H9 (cell line): ENCODE data around the gene MINDY4B. TPM values are rescaled to one million over a fixed set of nuclear protein-coding genes. Genes with fewer than 3 reads are reported as not detected.

Source experiments
- DNase-seq: peaks from one replicate; pipeline ENCODE4 v3.0.0-alpha.2; 2017
- H2AFZ ChIP-seq: one replicate; pipeline ENCODE4 v1.6.1; 2013; ENCODE audit warnings: mild to moderate bottlenecking, low read length, control low read depth, moderate library complexity
- H2AK5ac ChIP-seq: 2 replicates; pipeline ENCODE4 v1.6.1; 2013; ENCODE audit warnings: low read length, control low read depth, mixed read lengths; ENCODE audit not compliant: insufficient read length
- H2BK120ac ChIP-seq: one replicate; pipeline ENCODE4 v1.6.1; 2013; ENCODE audit warnings: low read depth, mild to moderate bottlenecking, low read length, control low read depth, inconsistent platforms; ENCODE audit not compliant: poor library complexity, severe bottlenecking
- H2BK12ac ChIP-seq: 2 replicates; pipeline ENCODE4 v1.6.1; 2013; ENCODE audit warnings: low read length, control low read depth, mixed read lengths, low read depth; ENCODE audit not compliant: insufficient read length
- H2BK15ac ChIP-seq: 2 replicates; pipeline ENCODE4 v1.6.1; 2013; ENCODE audit warnings: low read depth, low read length, control low read depth
- H2BK20ac ChIP-seq: one replicate; pipeline ENCODE4 v1.6.1; 2013; ENCODE audit warnings: low read depth, mild to moderate bottlenecking, low read length, control low read depth, inconsistent platforms; ENCODE audit not compliant: poor library complexity, severe bottlenecking
- H2BK5ac ChIP-seq: 2 replicates; pipeline ENCODE4 v1.6.1; 2013; ENCODE audit warnings: low read length, control low read depth, mixed read lengths; ENCODE audit not compliant: insufficient read length
- H3K14ac ChIP-seq: 2 replicates; pipeline ENCODE4 v1.6.1; 2013; ENCODE audit warnings: low read length, control low read depth; ENCODE audit not compliant: insufficient read depth
- H3K18ac ChIP-seq: 2 replicates; pipeline ENCODE4 v1.6.1; 2013; ENCODE audit warnings: low read depth, mild to moderate bottlenecking, mixed read lengths, low read length, control low read depth; ENCODE audit not compliant: insufficient read length
- H3K23ac ChIP-seq: 2 replicates; pipeline ENCODE4 v1.6.1; 2013; ENCODE audit warnings: low read length, control low read depth, mixed read lengths, low read depth; ENCODE audit not compliant: insufficient read length
- H3K23me2 ChIP-seq: 2 replicates; pipeline ENCODE4 v1.6.1; 2013; ENCODE audit warnings: low read depth, mild to moderate bottlenecking, mixed read lengths, low read length, control low read depth; ENCODE audit not compliant: insufficient read length, poor library complexity, severe bottlenecking
- H3K27ac ChIP-seq: 2 replicates; pipeline ENCODE4 v1.5.1; 2013; ENCODE audit warnings: low read length, control low read depth, mixed read lengths, low read depth; ENCODE audit not compliant: insufficient read length
- H3K27me3 ChIP-seq: 2 replicates; pipeline ENCODE4 v1.6.1; 2013; ENCODE audit warnings: low read length, control low read depth, inconsistent platforms; ENCODE audit not compliant: insufficient read depth
- H3K4ac ChIP-seq: 2 replicates; pipeline ENCODE4 v1.6.1; 2013; ENCODE audit warnings: low read depth, mild to moderate bottlenecking, control low read depth, inconsistent platforms, low read length, moderate library complexity
- H3K4me1 ChIP-seq: 2 replicates; pipeline ENCODE4 v1.6.1; 2013; ENCODE audit warnings: low read length, control low read depth, inconsistent platforms; ENCODE audit not compliant: insufficient read depth
- H3K4me2 ChIP-seq: 2 replicates; pipeline ENCODE4 v1.6.1; 2013; ENCODE audit warnings: low read length, control low read depth, mixed read lengths; ENCODE audit not compliant: insufficient read length, insufficient read depth
- H3K56ac ChIP-seq: 2 replicates; pipeline ENCODE4 v1.6.1; 2013; ENCODE audit warnings: low read depth, mild to moderate bottlenecking, mixed read lengths, low read length, control low read depth; ENCODE audit not compliant: insufficient read length
- H3K79me1 ChIP-seq: 2 replicates; pipeline ENCODE4 v1.6.1; 2013; ENCODE audit warnings: low read depth, mild to moderate bottlenecking, moderate library complexity, low read length, control low read depth, inconsistent platforms; ENCODE audit not compliant: insufficient read depth, poor library complexity, severe bottlenecking
- H3K79me2 ChIP-seq: 2 replicates; pipeline ENCODE4 v1.6.1; 2013; ENCODE audit warnings: low read length, control low read depth, inconsistent platforms; ENCODE audit not compliant: insufficient read depth
- H3K9ac ChIP-seq: 2 replicates; pipeline ENCODE4 v1.6.1; 2013; ENCODE audit warnings: low read length, control low read depth, mixed read lengths; ENCODE audit not compliant: insufficient read length; ENCODE audit errors: extremely low read depth
- H3K9me3 ChIP-seq: one replicate; pipeline ENCODE4 v1.6.1; 2013; ENCODE audit warnings: low read depth, low read length, inconsistent platforms; ENCODE audit not compliant: control insufficient read depth
- H3T11ph ChIP-seq: one replicate; pipeline ENCODE4 v1.6.1; 2013; ENCODE audit warnings: mild to moderate bottlenecking, low read length, control low read depth, inconsistent platforms
- H4K20me1 ChIP-seq: one replicate; pipeline ENCODE4 v1.6.1; 2013; ENCODE audit not compliant: control insufficient read depth, insufficient read length, insufficient read depth
- H4K5ac ChIP-seq: 2 replicates; pipeline ENCODE4 v1.6.1; 2013; ENCODE audit warnings: low read depth, mild to moderate bottlenecking, mixed read lengths, low read length, control low read depth; ENCODE audit not compliant: insufficient read length
- H4K8ac ChIP-seq: replicated peaks from 2 replicates; pipeline ENCODE4 v1.6.1; 2013; ENCODE audit warnings: low read length, control low read depth, mixed read lengths, low read depth; ENCODE audit not compliant: insufficient read length
- H4K91ac ChIP-seq: 2 replicates; pipeline ENCODE4 v1.6.1; 2013; ENCODE audit warnings: low read depth, mild to moderate bottlenecking, moderate library complexity, mixed read lengths, low read length, control low read depth; ENCODE audit not compliant: insufficient read length
- H3K27ac Mint-ChIP-seq, 3 experiments: 2 replicates in 2 of 3; 3 replicates in 1 of 3; pipeline ENCODE4 v1.8.0; 2020 to 2021; ENCODE audit warnings: mixed read lengths in 3 of 3, mild to moderate bottlenecking in 1 of 3, moderate library complexity in 1 of 3
- H3K27me3 Mint-ChIP-seq: 2 replicates; pipeline ENCODE4 v1.8.0; 2021; ENCODE audit warnings: low read depth, mild to moderate bottlenecking, moderate library complexity, mixed read lengths
- H3K36me3 Mint-ChIP-seq, 3 experiments: 2 replicates in 2 of 3; 3 replicates in 1 of 3; pipeline ENCODE4 v1.8.0; 2020 to 2021; ENCODE audit warnings: low read depth in 3 of 3, mixed read lengths in 3 of 3; ENCODE audit not compliant: insufficient read depth in 1 of 3
- H3K4me1 Mint-ChIP-seq, 2 experiments: 2 replicates each; pipeline ENCODE4 v1.8.0; 2020; ENCODE audit warnings: mixed read lengths in 2 of 2
- H3K4me3 Mint-ChIP-seq, 2 experiments: 2 replicates in 1 of 2; 3 replicates in 1 of 2; pipeline ENCODE4 v1.8.0; 2020 to 2021; ENCODE audit warnings: mild to moderate bottlenecking in 2 of 2, mixed read lengths in 2 of 2, moderate library complexity in 1 of 2
- H3K9me3 Mint-ChIP-seq, 2 experiments: 2 replicates in 1 of 2; 3 replicates in 1 of 2; pipeline ENCODE4 v1.8.0; 2020; ENCODE audit warnings: mild to moderate bottlenecking in 2 of 2, mixed read lengths in 2 of 2, moderate library complexity in 1 of 2
- CTCF ChIP-seq: fragments of 200-600 bp; sonication (generic); conservative IDR thresholded peaks from 3 replicates; pipeline ENCODE4 v1.8.0; 2021; ENCODE audit warnings: antibody characterized with exemption, mild to moderate bottlenecking
- WGBS: extraction: QIAGEN DNeasy Blood & Tissue Kit; methylation state at CpG from one replicate; pipeline ENCODE4 v1.1.7; 2013; ENCODE audit warnings: missing lambda C conversion rate, low lambda C conversion rate, mixed read lengths; ENCODE audit not compliant: insufficient read length; ENCODE audit errors: extremely low coverage; 5-methylcytosine and 5-hydroxymethylcytosine counted together
- total RNA-seq: library from RNA; stranded (reverse); gene quantifications from 2 replicates; pipeline ENCODE4 v1.2.1, GENCODE V29; 2021

Gene MINDY4B
- total RNA-seq, 1 experiment from 2014 or later, result not detected

- Histone ChIP-seq H3K79me2 (no peaks in the 10 kb centered on the region), H3K18ac (no peak overlapping the region), H2BK120ac (no peak overlapping the region), H3K4me1 (no peaks in the 10 kb centered on the region), H3K56ac (no peak overlapping the region), H3K79me1 (no peaks in the 10 kb centered on the region), H3K27me3 (no peaks in the 10 kb centered on the region), H3K4me2 (no peak overlapping the region), H2BK5ac (no peak overlapping the region), H4K8ac (no peak overlapping the region), H3K9ac (no peak overlapping the region), H3K27ac (no peak overlapping the region), H3K23me2 (no peaks in the 10 kb centered on the region), H3K14ac (no peak overlapping the region), H3T11ph (no peak overlapping the region), H2BK20ac (no peak overlapping the region), H2BK15ac (no peak overlapping the region), H4K91ac (no peak overlapping the region), H2AK5ac (no peak overlapping the region), H3K4ac (no peak overlapping the region), H4K5ac (no peak overlapping the region), H4K20me1 (no peaks in the 10 kb centered on the region), H3K23ac (no peak overlapping the region), H2AFZ (no peak overlapping the region), H2BK12ac (no peak overlapping the region), H3K9me3 (no peaks in the 10 kb centered on the region)
- Mint-ChIP-seq H3K4me1 (no peaks in the 10 kb centered on the region), H3K36me3 (no peaks in the 10 kb centered on the region; a peak in 1 of 7 replicates), H3K4me3 (no peak overlapping the region), H3K9me3 (no peaks in the 10 kb centered on the region), H3K27ac (no peak overlapping the region), H3K27me3 (peaks cover 1% of the 10 kb centered on the region; the same call in 1 of the 2 replicates)
- no CpG with 5 or more reads among the region's 1 CpG for WGBS
- no peak for DNase-seq
- TF ChIP-seq CTCF, result no peak
Observed at GRCh38 chr3:150874666-150875219, 30.5 kb downstream of the MINDY4B start.
